HG02763 (cell line): Measurements from ENCODE around the gene OAS3.

Experiments used
- ATAC-seq: cut with Tn5 transposase; IDR thresholded peaks from one replicate; pipeline ENCODE4 v1.9.1; 2021; ENCODE audit warnings: mild to moderate bottlenecking, moderate library complexity; ENCODE audit not compliant: unreplicated experiment

The OAS3 gene

GRCh38 chr12:113006206-113006605 is 67.9 kb downstream of the OAS3 start:
- ATAC-seq = no peak

GRCh38 chr12:113006641-113007040 is 68.4 kb downstream of the OAS3 start:
- no peak for ATAC-seq

- no peak for ATAC-seq
Observed at GRCh38 chr12:113007166-113007565, 68.9 kb downstream of the OAS3 start.

- ATAC-seq = no peak
Observed at GRCh38 chr12:113010701-113011100, 72.4 kb downstream of the OAS3 start.

- ATAC-seq = no peak
Observed at GRCh38 chr12:113014565-113014964, 76.3 kb downstream of the OAS3 start.

- no peak for ATAC-seq
Observed at GRCh38 chr12:113016796-113017195, 78.5 kb downstream of the OAS3 start.

- ATAC-seq = no peak
Observed at GRCh38 chr12:113019025-113019424, 80.8 kb downstream of the OAS3 start.

GRCh38 chr12:113021500-113021899 is 83.2 kb downstream of the OAS3 start:
- ATAC-seq = no peak
